C4-2B (cell line): ENCODE data around the gene FXR2.

Experiments used
- ZFX ChIP-seq: fragments of 450-650 bp; IDR thresholded peaks from 2 replicates; pipeline ENCODE4 v1.6.1; 2017
- TF ChIP-seq, protein P1 (sequence below): fragments of 450-650 bp; conservative IDR thresholded peaks from 2 replicates; pipeline ENCODE4 v1.5.1; 2017; ENCODE audit warnings: mild to moderate bottlenecking

- TF ChIP-seq, protein P1, sequence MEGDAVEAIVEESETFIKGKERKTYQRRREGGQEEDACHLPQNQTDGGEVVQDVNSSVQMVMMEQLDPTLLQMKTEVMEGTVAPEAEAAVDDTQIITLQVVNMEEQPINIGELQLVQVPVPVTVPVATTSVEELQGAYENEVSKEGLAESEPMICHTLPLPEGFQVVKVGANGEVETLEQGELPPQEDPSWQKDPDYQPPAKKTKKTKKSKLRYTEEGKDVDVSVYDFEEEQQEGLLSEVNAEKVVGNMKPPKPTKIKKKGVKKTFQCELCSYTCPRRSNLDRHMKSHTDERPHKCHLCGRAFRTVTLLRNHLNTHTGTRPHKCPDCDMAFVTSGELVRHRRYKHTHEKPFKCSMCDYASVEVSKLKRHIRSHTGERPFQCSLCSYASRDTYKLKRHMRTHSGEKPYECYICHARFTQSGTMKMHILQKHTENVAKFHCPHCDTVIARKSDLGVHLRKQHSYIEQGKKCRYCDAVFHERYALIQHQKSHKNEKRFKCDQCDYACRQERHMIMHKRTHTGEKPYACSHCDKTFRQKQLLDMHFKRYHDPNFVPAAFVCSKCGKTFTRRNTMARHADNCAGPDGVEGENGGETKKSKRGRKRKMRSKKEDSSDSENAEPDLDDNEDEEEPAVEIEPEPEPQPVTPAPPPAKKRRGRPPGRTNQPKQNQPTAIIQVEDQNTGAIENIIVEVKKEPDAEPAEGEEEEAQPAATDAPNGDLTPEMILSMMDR, result no peak
- TF ChIP-seq ZFX, result no peak
These were observed 62.1 kb downstream of the FXR2 start for GRCh38 chr17:7552621-7553051.
